GM15510 (cell line): ENCODE measurements around the gene ITPRIPL2.

Source experiments
- POLR2A ChIP-seq: IDR thresholded peaks from 3 replicates; pipeline ENCODE4 v1.6.1; 2011; ENCODE audit warnings: borderline replicate concordance; ENCODE audit not compliant: insufficient read length; ENCODE audit errors: extremely low read depth

The ITPRIPL2 gene

DNA sequence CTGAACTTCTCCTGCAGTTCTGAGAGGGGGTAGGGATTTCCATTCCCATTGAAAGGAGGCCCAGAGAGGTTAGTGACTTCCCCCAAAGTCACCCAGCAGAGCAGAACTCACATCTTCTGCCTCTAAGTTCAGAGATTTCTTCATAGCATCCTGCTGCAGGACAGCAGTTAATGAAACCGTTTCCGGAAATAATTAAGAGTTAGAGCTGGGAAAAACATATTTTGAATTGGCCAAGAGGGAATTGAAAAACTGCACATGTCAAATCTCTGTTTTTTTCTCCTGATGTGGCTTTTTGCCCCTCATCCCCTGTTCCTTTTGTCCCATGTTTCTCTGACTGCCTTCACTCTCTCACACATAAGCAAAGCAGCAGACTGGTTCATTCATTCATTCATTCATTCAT, 26.6 kb downstream of the ITPRIPL2 start:
- no peak for TF ChIP-seq POLR2A

DNA sequence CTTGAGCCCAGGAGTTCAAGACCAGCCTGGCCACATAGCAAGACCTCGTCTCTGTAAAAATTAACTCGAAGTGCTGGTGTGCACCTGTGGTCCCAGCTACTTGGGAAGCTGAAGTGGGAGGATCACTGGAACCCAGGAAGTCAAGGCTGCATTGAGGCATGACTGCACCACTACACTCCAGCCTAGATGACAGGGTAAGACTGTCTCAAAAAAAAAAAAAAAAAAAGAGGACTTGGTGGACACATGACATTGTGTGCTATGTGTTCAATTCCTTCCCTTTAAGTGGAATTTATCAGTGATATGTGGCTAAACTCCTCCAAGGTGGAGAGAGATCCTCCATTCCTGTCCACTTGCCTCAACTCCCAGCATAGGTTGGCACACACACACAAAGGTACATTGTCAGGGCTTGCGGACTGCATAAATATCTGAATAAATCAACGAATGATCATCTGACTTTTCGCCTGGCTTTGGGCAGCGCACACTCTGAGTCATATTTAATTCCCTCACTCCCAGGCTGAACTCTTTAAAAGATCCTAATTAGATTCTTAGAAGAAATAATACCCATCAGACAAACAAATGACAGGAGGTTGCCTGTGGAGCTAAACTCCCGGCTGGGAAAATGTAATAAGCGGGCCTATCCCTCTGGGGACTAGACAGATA, 29.3 kb downstream of the ITPRIPL2 start:
- TF ChIP-seq POLR2A: no peak

DNA sequence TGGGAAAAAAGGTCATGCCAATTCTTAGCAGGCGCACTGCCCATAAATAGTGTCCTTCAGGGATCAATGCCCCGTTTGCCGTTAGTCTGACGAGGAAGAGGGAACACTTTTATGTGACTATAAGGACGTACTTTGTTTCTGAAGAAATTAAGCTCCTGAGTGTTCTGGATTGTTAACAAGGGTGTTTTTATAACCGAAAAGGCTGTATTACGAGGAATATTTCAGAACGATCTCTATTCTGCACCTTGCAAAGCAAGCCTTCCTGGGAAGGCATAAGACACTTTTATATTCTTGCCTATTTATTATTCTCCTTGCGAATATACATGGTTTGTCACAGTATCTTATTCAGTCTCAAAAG, 29.8 kb downstream of the ITPRIPL2 start:
- TF ChIP-seq POLR2A: no peak

DNA sequence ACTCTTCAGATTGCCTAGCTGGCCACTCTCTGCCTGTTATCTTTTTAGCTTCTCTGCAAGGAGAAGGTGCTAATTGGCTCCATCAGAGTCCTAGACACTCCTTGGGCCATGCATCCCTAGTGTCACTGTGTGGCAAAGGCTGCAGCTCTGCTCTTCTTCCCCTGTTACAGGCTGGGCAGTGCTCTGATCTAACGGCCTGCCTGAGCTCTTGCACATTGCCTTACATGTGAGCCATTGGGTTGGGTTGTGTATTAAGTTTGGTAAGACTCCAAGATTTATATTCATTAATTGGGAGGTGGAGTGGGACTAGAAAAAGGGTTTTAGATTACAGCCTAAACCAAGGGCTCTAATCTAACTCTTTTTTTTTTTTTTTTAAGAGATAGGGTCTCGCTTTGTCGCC, 31.2 kb downstream of the ITPRIPL2 start:
- no peak for TF ChIP-seq POLR2A

DNA sequence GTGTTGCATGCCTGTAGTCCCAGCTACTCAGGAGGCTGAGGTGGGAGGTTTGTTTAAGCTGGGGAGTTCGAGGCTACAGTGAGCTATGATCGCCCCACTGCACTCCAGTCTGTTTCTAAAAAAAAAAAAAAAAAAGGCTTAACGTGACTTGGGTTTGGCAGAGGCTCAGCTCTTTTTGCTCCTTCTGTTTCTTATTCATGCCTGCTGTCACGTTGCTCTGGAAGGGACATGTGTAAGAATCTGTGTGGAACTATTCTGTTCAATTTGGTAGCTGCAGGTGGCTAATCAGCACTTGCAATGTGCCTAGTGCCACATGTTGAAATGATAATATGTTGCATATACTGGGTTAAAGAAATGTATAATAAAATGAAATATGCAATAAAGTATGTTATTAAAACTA, 33.4 kb downstream of the ITPRIPL2 start:
- TF ChIP-seq POLR2A: no peak

DNA sequence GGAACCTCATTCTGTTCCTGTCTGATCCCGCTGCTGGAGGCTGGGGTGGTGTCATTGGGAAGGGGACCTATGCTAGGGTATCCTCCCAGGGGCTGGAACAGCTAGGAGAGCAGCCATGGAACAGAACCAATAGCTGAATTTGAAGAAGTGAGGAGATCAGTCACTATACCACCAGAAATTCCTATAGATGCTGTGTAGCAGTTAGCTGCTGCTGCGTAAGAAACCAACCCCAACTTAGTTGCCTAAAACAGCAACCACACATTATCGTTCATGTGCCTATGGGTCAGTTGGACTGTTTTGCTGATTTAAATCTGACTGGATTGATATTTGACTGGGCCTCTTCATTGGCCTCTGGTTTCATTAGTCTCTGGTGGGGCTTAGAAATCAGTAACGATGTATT, 33.9 kb downstream of the ITPRIPL2 start:
- no peak for TF ChIP-seq POLR2A

DNA sequence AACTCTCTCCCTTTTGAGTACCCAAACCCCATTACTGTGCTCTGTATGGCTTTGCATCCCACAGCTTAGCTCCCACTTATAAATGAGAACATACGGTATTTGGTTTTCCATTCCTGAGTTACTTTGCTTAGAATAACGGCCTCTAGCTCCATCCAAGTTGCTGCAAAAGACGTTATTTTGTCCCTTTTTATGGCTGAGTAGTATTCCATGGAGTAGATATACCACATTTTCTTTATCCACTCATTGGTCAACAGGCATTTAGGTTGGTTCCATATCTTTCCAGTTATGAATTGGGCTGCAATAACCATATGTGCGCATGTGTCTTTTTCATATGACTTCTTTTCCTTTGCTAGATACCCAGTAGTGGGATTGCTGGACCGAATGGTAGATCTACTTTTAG, 34.4 kb downstream of the ITPRIPL2 start:
- no peak for TF ChIP-seq POLR2A

DNA sequence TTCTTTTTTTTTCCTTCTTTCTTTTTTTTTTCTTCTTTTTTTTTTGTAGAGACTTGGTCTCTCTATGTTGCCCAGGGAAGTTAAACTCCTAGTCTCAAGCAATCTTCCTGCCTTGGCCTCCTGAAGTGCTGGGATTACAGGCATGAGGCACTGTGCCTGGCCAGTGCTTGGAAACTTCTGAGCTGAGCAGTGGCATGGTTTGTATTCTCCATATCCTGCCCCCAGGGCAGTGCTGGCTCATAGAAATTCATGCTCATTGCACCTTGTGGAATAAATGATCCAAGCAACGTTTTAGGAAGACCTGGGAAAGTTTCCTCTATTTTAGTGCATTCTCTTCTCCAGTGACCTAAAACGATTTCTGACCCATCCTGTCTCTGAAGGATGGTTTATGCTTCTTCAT, 37.5 kb downstream of the ITPRIPL2 start:
- no peak for TF ChIP-seq POLR2A

DNA sequence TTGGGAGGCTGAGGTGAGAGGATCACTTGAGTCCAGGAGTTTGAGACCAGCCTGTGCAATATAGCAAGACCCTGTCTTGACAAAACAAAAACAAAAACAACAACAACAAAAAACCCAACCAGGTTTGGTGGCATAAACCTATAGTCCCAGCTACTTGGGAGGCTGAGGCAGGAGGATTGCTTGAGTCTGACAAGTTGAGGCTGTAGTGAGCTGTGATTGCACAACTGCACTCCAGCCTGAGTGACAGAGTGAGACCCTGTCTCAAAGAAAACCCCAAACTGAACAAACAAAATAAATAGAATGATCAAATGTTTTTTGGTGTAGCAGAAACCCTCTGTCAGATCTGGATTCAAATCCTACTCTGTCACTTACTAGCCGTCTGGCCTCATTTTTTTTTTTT, 38.3 kb downstream of the ITPRIPL2 start:
- no peak for TF ChIP-seq POLR2A

DNA sequence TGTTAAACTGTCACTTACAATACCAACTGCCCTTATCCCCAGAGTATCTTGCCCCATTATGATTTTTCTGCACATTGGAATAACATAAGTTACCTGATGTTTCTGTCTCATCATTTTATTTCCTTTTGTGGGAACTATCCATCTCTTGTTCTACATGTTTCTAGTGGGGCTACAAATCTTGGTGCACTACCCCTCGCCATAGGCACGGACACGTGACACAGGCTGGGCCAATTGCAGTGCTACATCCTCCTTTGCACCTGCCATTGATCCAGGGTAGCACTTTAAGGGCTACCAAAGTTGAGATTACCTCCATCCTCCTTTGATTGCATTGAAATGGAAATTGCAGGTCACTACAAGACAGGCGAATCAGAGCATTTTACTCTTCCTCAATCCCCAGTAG, 40.1 kb downstream of the ITPRIPL2 start:
- TF ChIP-seq POLR2A: no peak

DNA sequence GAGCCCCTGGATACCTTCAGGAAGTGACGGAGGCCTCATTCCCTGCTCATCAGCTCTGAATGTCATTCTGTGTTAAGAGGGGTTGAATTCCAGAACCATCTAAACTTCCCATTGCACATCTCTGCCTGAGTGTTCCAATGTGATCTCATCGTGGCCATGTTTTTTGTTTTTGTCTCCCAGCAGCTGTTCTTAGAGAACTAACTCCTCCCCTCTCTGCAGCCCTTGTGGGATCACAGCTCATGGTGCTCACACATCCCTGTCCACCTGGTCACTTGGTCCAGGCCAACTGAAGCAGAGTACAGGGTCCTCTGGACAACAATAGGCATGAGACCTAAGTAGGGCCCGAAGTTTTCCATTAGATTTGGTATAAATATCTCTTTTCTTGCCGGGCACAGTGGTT, 48.3 kb downstream of the ITPRIPL2 start:
- no peak for TF ChIP-seq POLR2A

DNA sequence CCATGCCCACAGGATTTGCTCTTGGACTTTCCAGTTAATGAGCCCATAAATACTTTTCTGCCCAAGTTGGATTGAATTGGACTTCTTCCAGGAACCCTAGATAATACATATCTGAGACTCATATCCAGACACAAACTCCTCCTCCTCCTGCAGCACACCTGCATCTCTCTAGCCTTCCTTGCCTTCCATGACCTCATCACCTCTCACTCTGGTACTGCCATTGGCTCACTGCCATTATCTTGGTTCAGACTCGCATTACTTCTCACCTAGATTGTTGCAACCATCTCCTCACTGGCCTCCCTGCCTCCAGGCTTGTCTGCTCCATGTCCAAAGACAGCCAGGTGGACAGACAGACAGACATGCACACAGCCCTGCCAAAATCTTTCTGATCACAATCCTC, 49.5 kb downstream of the ITPRIPL2 start:
- TF ChIP-seq POLR2A: no peak

DNA sequence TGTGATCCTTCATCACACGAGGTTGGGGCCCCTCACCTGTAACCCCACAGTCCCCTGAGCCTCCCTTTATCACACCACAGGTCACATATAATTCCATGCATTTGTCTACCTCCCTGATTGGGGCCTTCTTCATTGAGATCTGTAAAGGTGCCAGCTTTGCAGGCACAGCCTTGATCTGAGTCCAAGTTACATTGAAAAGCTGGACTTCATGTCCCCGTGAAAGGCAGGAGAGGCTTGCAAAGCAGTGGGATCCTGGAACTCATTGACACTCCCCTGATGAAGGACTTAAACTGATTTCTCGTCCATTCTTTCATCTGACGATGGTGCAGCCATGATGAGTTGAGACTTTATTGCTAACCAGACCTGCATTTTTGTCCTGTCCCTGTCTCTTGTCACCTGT, 50.5 kb downstream of the ITPRIPL2 start:
- TF ChIP-seq POLR2A: no peak

DNA sequence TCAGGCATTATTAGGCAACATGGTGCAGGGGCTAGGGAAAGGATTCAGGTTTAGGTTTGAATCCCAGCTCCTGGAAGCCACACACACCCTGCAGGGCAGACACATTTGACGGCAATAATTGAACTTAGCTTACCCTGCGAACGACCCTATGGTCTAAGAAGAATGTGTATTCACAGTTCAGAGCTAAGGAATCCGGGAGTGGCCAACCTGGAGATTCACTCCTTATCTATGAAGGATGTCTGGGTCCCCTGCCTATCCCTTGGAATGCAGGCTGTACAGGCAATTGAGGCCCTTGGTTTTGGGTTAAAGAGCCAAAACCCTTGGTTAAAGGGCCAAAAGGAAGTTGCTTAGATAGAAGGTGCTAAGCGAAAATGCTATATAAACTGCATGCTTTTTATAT, 51.3 kb downstream of the ITPRIPL2 start:
- no peak for TF ChIP-seq POLR2A

DNA sequence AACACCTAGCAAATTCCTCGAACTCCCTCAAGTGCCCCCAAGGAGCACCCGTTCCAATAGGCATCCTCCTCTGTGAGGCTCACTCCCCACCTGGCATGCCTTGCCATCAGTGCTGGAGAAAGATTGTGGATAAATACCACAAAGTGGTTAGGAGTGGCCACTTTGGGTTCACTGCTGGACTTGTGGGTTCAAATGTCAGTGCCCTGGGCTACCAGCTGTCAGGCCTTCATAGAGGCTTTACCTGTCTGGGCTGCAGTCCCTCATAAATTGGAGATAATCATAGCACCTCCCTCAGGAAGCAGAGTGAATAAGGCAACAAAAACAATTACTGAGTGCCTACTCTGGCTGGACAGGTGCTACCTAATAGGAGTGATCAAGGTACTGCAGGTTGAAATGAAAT, 52.7 kb downstream of the ITPRIPL2 start:
- TF ChIP-seq POLR2A: no peak

DNA sequence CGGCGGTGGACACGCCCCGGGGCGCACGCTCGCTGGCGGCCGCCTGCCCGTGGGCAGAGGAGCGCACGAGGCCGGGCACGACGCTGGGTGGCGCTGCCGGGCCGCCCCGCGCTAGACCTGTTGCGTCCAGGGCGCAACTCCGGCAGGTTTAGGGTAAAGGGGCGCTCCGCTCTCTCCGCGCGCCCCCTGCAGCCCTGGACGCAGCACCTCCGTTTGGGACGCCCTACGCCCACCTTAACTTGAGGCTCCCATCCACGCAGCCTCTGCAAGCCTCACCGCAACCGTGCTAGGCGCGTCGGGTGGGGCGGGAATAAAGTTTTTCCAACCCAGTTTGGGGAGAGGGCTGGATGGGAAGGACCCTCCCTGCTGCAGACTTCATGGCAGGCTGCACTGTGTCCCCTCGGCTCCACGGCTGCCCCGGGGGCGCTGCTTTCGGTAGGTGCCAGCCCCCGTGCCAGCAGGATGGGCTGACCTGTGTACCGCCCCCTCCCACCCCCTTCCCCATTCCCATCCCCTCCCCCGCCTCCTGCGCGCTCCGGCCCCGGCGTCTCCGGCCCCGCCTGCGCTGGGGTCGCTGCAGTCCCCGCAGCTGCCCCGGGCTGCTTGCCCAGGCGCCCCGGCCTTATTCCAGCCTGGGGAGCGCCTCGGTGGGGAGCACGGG, 54.1 kb downstream of the ITPRIPL2 start, which contains the start of gene SYT17:
Gene SYT17, plus strand, starts transcription at position 531 of the 661 bp plus-strand sequence. CDS start 407 bp downstream, outside the sequence.
- TF ChIP-seq POLR2A: no peak

DNA sequence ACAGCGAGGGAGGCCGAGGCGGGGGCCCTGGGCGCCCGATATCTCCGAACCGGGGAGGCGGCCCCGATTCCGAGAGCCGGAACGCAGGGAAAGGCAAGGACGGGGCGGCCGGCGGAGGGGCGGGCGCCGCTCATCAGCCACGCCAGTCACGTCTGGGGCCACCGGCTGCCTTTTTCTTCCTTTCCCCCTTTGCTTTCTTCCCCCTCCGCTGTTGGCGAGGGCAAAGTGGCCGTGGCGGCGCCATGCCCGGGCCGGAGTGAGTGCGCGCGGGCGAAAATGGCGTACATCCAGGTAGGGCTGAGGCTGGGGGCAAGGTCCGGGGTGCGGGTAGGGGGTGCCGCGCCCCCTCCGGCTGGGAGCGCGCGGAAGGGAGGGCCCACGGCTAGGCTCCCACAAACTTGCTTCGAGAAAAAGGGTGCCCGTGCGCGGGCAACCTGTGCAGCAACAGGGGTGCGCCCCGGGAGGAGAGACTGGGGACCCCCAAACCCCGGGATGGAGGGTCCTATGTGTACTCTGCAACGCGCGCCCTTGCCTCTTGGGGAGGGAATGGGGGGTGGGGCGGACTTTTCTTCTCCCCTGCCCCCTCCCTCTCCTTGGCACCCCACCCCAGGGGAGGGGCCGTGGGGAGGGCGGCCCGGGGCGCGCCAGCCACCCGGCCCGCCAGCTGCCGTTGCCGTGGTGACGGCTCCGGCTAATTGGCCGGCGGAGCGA, 54.8 kb downstream of the ITPRIPL2 start:
- TF ChIP-seq POLR2A: no peak

DNA sequence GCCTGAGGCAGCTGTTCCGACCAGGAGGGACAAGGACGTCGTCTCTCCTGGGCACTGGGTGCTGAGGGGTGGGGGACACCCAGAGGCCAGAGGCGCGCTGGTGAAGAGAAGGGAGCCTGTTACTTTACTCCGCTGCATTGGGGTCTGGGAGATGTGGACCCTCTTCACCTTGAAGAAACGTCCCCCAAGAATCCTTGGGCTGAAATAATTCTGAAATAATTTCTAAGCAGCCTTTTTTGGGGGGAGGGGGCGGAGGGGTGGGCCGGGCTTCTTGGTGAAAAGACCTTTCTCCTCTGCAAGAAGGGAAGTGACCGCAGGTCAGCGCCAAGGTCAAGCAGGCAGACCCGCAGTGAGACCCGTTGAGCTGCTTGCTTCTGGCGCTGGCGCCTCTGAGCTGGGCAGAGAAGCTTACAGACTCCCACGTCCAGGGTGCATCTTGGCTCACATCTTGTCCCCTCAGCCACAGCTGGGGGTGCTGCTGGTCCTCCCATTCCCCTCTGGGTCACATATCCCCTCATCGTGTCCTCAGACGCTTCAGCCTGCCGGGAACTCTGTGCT, 55.4 kb downstream of the ITPRIPL2 start:
- no peak for TF ChIP-seq POLR2A
